Liver (tissue), 9 donors: Measurements from ENCODE around the gene NHERF1. TPM values are rescaled to one million over a fixed set of nuclear protein-coding genes. Genes with fewer than 3 reads are reported as not detected.

Experiments used
- DNase-seq: peaks from one replicate; pipeline ENCODE4 v3.0.0-alpha.2; 2017; ENCODE audit warnings: low spot score
- H3K27ac ChIP-seq, 2 donors: one replicate each; pipeline ENCODE4 v1.7.0; 2013; ENCODE audit warnings: inconsistent platforms in 2 of 2, low read length in 2 of 2, control low read depth in 1 of 2, low read depth in 1 of 2, mild to moderate bottlenecking in 1 of 2
- H3K27me3 ChIP-seq, 4 donors: one replicate each; pipeline versions ENCODE4 v1.6.1 to v1.7.0; 2013; ENCODE audit warnings: low read length in 3 of 4, inconsistent platforms in 1 of 4, mild to moderate bottlenecking in 1 of 4, moderate library complexity in 1 of 4; ENCODE audit not compliant: control insufficient read depth in 4 of 4, insufficient read depth in 4 of 4
- H3K36me3 ChIP-seq, 4 donors: one replicate each; pipeline versions ENCODE4 v1.6.1 to v1.7.0; 2013; ENCODE audit warnings: low read length in 3 of 4, mild to moderate bottlenecking in 3 of 4, low read depth in 1 of 4, moderate library complexity in 1 of 4; ENCODE audit not compliant: control insufficient read depth in 4 of 4, insufficient read depth in 3 of 4
- H3K4me1 ChIP-seq, 4 donors: one replicate each; pipeline versions ENCODE4 v1.6.1 to v1.7.0; 2013; ENCODE audit warnings: low read length in 3 of 4, mild to moderate bottlenecking in 3 of 4, moderate library complexity in 1 of 4; ENCODE audit not compliant: control insufficient read depth in 4 of 4, insufficient read depth in 4 of 4
- H3K4me3 ChIP-seq, 3 donors: one replicate each; pipeline versions ENCODE4 v1.6.1 to v1.7.0; 2013; ENCODE audit warnings: low read length in 3 of 3, control low read depth in 1 of 3, low read depth in 1 of 3, mild to moderate bottlenecking in 1 of 3
- H3K9ac ChIP-seq, 2 donors: one replicate each; pipeline ENCODE4 v1.7.0; 2013; ENCODE audit warnings: low read length in 2 of 2, mild to moderate bottlenecking in 2 of 2, moderate library complexity in 2 of 2, control low read depth in 1 of 2, low read depth in 1 of 2
- H3K9me3 ChIP-seq, 4 donors: one replicate each; pipeline versions ENCODE4 v1.6.1 to v1.7.0; 2013; ENCODE audit warnings: low read length in 3 of 4; ENCODE audit not compliant: control insufficient read depth in 4 of 4
- ATF3 ChIP-seq: IDR thresholded peaks from 2 replicates; pipeline ENCODE4 v1.6.1; 2016; ENCODE audit warnings: antibody characterized with exemption
- EGR1 ChIP-seq, 2 donors: IDR thresholded peaks; 2 replicates each; pipeline ENCODE4 v1.6.1; 2016 to 2018; ENCODE audit warnings: antibody characterized with exemption in 2 of 2, low read depth in 2 of 2
- FOXA2 ChIP-seq: IDR thresholded peaks from 2 replicates; pipeline ENCODE4 v1.6.1; 2016; ENCODE audit warnings: antibody characterized with exemption
- GABPA ChIP-seq, 2 donors: IDR thresholded peaks in 1 of 2; conservative IDR thresholded peaks in 1 of 2; 2 replicates each; pipeline ENCODE4 v1.6.1; 2016; ENCODE audit warnings: antibody characterized with exemption in 2 of 2, mild to moderate bottlenecking in 1 of 2, moderate library complexity in 1 of 2
- JUND ChIP-seq, 2 donors: IDR thresholded peaks; 2 replicates each; pipeline ENCODE4 v1.6.1; 2016; ENCODE audit warnings: antibody characterized with exemption in 2 of 2
- NR2F2 ChIP-seq: IDR thresholded peaks from 2 replicates; pipeline ENCODE4 v1.6.1; 2016; ENCODE audit warnings: antibody characterized with exemption
- RAD21 ChIP-seq, 2 donors: IDR thresholded peaks; 2 replicates each; pipeline ENCODE4 v1.6.1; 2016; ENCODE audit warnings: antibody characterized with exemption in 2 of 2, mild to moderate bottlenecking in 2 of 2
- REST ChIP-seq: IDR thresholded peaks from 2 replicates; pipeline ENCODE4 v1.6.1; 2016; ENCODE audit warnings: antibody characterized with exemption, mild to moderate bottlenecking
- RXRA ChIP-seq, 2 donors: IDR thresholded peaks; 2 replicates each; pipeline ENCODE4 v1.6.1; 2017 to 2018; ENCODE audit warnings: antibody characterized with exemption in 2 of 2, mild to moderate bottlenecking in 1 of 2
- SP1 ChIP-seq: IDR thresholded peaks from 2 replicates; pipeline ENCODE4 v1.6.1; 2018; ENCODE audit warnings: antibody characterized with exemption, mild to moderate bottlenecking
- TAF1 ChIP-seq: conservative IDR thresholded peaks from 2 replicates; pipeline ENCODE4 v1.6.1; 2016; ENCODE audit warnings: antibody characterized with exemption, mild to moderate bottlenecking
- YY1 ChIP-seq: IDR thresholded peaks from 2 replicates; pipeline ENCODE4 v1.6.1; 2016; ENCODE audit warnings: antibody characterized with exemption, mild to moderate bottlenecking
- WGBS: extraction: QIAGEN DNeasy Blood & Tissue Kit; methylation state at CpG from one replicate; pipeline ENCODE4 v1.1.7; 2013; 5-methylcytosine and 5-hydroxymethylcytosine counted together
- polyA plus RNA-seq, 2 donors: library from polyadenylated mRNA; stranded (reverse) in 1 of 2; unstranded in 1 of 2; fragments of 200-250 nt in 1 of 2; fragments of >200 nt in 1 of 2; fragmentation: Nextera tagmentation in 1 of 2; extraction: Ambion mirVana in 1 of 2; gene quantifications; one replicate each; pipeline versions ENCODE4 v1.2.1 to v1.2.3, GENCODE V29; 2013 to 2015
- total RNA-seq, 2 donors: library from RNA; depleted of rRNA; stranded (reverse); fragments of >200 nt; gene quantifications; one replicate each; pipeline ENCODE4 v1.2.3, GENCODE V29; 2014
- donor health status: healthy.
- donor health status: healthy.
- donor health status: healthy.
- donor health status: healthy.
- donor health status: healthy.

NHERF1 gene
- total and polyA plus RNA-seq, 4 donors, result 38.1 to 160 (median 94.7) TPM

DNA sequence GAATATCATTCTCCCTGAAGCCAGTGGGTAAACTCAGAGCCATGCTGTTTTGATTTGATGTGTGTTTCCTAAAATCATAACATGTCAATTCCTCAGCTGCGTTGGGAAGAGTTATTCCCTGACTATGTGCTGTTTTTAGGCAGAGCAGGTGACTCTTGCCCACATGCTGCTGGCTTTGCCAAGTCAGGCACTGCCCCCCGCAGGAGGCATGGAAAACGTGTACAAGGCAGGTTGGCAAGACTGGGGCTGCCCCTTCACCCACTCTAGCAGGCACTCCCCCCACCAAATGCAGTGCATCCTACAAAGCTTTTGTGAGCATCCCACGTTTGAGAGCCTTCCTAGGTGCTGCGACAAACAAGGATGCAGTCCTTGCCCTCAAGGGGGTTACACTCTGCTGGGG is 66.0 kb downstream of the NHERF1 start:
- H3K36me3 ChIP-seq, result peaks cover 0 to 2% (median 0%) of the 10 kb centered on the region in 4 donors

DNA sequence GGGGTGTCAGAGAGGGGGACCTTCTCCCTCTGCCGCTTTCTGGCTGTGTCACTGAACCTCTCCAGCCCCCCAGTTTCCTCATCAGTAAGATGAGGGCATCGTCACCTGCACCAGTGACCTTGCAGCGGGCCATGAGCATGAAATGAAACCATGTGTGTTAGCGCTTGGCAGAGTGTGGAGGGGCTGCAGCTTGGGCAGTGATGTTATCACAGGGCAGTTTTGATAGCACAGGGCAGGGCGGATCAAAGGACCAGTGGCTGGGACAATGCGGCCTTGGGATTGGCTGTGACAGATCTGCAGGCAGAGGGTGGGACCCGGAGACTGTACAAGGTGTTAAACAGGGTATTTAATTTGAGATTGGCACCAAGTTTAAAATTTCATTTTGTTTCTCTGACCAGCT is 66.6 kb downstream of the NHERF1 start:
- H3K4me1 ChIP-seq, result peaks cover 0 to 3% (median 0%) of the 10 kb centered on the region in 4 donors
- peaks cover 0 to 4% (median 1%) of the 10 kb centered on the region in 4 donors for H3K36me3 ChIP-seq
- no peak for TF ChIP-seq TAF1
- no peak for TF ChIP-seq FOXA2
- TF ChIP-seq SP1, result no peak
- TF ChIP-seq ATF3, result no peak
- TF ChIP-seq NR2F2, result no peak
- H3K27me3 ChIP-seq, result no peaks in the 10 kb centered on the region
- no peaks in the 10 kb centered on the region for H3K9me3 ChIP-seq
- no peak overlapping the region for H3K9ac ChIP-seq
- DNase-seq, result no peak
- no peak overlapping the region for H3K4me3 ChIP-seq
- WGBS, result 99% methylated on average over 7 of the region's 7 CpGs
- H3K27ac ChIP-seq, result no peak overlapping the region

More for the DNA sequence above, 66.0 kb downstream of the NHERF1 start:
- DNase-seq, result no peak
- H3K9me3 ChIP-seq, result no peaks in the 10 kb centered on the region
- WGBS, result 93% methylated on average over 5 of the region's 5 CpGs
- no peak for TF ChIP-seq EGR1 (IDR thresholded peaks at IDR 0.05; ENCODE audit: low read depth in 2 of 2)
- no peak for TF ChIP-seq JUND (IDR thresholded peaks at IDR 0.05)
- TF ChIP-seq YY1, result no peak
- TF ChIP-seq TAF1, result no peak
- H3K4me1 ChIP-seq, result peaks cover 0 to 3% (median 0%) of the 10 kb centered on the region in 4 donors
- H3K4me3 ChIP-seq, result no peak overlapping the region
- H3K27me3 ChIP-seq, result no peaks in the 10 kb centered on the region
- no peak overlapping the region for H3K27ac ChIP-seq
- no peak overlapping the region for H3K9ac ChIP-seq

- TF ChIP-seq RXRA (IDR thresholded peaks at IDR 0.05) (no peak), EGR1 (IDR thresholded peaks at IDR 0.05; ENCODE audit: low read depth in 2 of 2) (no peak), GABPA (IDR thresholded peaks at IDR 0.05 in 1 of 2, conservative IDR thresholded peaks at IDR 0.05 in 1 of 2) (no peak), REST (no peak), TAF1 (no peak), SP1 (no peak), NR2F2 (no peak), ATF3 (no peak), RAD21 (IDR thresholded peaks at IDR 0.05) (no peak)
- no peak overlapping the region for H3K4me3 ChIP-seq
- no peak overlapping the region for H3K9ac ChIP-seq
- peaks cover 0 to 3% (median 0%) of the 10 kb centered on the region in 4 donors for H3K4me1 ChIP-seq
- no peak overlapping the region for H3K27ac ChIP-seq
- H3K27me3 ChIP-seq, result no peaks in the 10 kb centered on the region
- peaks cover 0 to 5% (median 1%) of the 10 kb centered on the region in 4 donors for H3K36me3 ChIP-seq
- H3K9me3 ChIP-seq, result no peaks in the 10 kb centered on the region
- no peak for DNase-seq
- WGBS, result 88% methylated on average over 15 of the region's 15 CpGs
Measured at GRCh38 chr17:74815550-74816370, 67.3 kb downstream of the NHERF1 start.
